ENCODE measurements around the gene GBE1.

The GBE1 gene

DNA sequence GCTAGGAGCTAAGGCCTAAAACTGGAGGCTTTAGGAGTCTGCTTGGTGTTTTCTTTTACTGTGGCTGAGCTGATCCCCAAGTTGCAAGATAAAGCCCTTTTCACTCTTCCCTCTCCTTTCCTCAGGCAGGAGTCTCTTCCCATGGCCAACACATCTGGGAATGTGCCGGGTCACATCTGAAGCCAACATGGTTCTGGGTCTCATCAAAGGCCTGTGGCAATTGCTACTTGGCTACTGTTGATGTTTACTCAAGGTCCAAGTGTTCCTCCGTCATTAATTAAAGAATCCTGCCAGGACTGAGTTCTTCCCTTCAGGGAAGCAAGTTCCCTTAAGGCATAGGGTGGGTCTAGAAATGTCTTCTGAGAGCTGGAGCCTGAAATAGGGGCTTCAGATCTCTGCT is 230.2 kb downstream of the GBE1 start:
- TF ChIP-seq, protein P1, sequence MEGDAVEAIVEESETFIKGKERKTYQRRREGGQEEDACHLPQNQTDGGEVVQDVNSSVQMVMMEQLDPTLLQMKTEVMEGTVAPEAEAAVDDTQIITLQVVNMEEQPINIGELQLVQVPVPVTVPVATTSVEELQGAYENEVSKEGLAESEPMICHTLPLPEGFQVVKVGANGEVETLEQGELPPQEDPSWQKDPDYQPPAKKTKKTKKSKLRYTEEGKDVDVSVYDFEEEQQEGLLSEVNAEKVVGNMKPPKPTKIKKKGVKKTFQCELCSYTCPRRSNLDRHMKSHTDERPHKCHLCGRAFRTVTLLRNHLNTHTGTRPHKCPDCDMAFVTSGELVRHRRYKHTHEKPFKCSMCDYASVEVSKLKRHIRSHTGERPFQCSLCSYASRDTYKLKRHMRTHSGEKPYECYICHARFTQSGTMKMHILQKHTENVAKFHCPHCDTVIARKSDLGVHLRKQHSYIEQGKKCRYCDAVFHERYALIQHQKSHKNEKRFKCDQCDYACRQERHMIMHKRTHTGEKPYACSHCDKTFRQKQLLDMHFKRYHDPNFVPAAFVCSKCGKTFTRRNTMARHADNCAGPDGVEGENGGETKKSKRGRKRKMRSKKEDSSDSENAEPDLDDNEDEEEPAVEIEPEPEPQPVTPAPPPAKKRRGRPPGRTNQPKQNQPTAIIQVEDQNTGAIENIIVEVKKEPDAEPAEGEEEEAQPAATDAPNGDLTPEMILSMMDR (IDR thresholded peaks at IDR 0.05; ENCODE audit: low read length, missing control alignments) = no peak
- no peak for DNase-seq (ENCODE audit: low read depth)
- H3K4me3 ChIP-seq (replicated peaks; ENCODE audit: low read depth, low read length) = no peak overlapping the region

DNA sequence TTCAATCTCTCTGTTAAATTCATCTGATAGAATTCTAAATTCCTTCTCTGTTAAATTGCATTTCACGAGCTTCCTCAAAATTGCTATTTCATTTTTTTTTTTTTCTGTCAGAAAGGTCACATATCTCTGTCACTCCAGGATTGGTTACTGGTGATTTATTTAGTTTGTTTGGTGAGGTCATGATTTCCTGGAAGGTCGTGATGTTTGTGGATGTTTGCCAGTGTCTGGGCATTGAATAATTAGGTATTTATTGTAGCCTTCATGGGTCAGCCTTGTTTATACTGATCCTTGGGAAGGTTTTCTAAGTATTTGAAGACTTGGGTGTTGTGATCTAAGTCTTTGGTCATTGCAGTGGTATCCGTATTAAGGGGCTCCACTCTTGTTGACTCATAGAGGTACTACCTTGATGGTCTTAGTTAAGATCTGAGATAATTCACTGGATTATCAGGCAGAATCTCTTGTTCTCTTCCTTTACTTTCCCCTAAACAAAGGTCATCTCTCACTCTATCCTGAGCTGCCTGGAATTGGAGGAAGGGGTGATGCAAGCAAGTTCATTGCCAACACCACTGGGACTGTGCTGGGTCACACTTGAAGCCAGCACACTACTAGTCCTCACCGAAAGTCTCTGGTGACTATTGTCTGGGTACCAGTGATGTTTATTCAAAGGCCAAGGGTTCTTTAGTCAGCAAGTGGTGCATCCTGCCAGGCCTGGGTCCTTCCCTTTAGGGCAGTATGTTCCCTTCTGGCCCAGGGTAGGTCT is 231.1 kb downstream of the GBE1 start:
- no peak for DNase-seq (ENCODE audit: low read depth)
- TF ChIP-seq, protein P1 (IDR thresholded peaks at IDR 0.05; ENCODE audit: low read length, missing control alignments) = no peak

DNA sequence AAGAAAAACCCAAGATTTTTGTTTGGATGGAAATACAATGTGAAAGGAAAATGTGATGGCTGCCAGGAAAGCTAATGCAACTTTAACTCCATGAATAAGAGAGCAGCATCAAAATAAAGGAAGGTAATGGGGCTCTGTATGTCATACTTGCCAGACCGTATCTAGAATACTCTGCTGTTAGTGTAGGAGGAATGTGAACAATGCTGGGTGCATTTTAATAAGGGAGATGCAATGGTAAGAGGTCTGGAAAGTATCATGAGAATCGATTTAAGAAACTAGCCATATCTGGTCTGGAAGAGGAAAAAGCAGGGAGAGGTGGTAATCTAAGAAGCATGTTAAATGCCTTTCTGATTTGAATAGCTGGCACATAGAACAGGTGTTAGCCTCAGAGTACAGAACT is 239.6 kb downstream of the GBE1 start:
- no peak overlapping the region for H3K4me3 ChIP-seq (replicated peaks; ENCODE audit: low read depth, low read length)
- DNase-seq (ENCODE audit: low read depth) = no peak
- TF ChIP-seq, protein P1 (IDR thresholded peaks at IDR 0.05; ENCODE audit: low read length, missing control alignments) = no peak

More for the DNA sequence above, 231.1 kb downstream of the GBE1 start:
- no peak overlapping the region for H3K4me3 ChIP-seq (replicated peaks; ENCODE audit: low read depth, low read length)

DNA sequence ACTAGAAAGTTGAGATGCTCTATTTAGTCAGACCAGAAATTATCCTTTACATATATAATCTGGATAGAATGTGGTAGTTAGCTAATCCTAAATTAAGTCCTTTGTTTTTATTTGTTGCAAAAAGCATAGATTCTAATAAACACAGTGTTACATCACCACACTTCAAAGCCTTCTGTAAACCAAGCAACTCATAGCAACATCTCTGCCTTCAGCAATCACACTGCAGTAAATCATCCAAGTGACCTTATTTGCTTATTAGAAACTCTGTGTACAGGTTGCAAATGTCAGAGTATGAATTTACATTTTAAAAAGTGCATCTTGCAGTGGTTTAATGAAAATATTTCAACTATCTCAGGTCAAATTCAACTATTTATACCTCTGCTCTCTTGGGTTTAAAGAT is 242.5 kb downstream of the GBE1 start:
- DNase-seq (ENCODE audit: low read depth) = no peak
- no peak overlapping the region for H3K4me3 ChIP-seq (replicated peaks; ENCODE audit: low read depth, low read length)
- TF ChIP-seq, protein P1 (IDR thresholded peaks at IDR 0.05; ENCODE audit: low read length, missing control alignments) = no peak

DNA sequence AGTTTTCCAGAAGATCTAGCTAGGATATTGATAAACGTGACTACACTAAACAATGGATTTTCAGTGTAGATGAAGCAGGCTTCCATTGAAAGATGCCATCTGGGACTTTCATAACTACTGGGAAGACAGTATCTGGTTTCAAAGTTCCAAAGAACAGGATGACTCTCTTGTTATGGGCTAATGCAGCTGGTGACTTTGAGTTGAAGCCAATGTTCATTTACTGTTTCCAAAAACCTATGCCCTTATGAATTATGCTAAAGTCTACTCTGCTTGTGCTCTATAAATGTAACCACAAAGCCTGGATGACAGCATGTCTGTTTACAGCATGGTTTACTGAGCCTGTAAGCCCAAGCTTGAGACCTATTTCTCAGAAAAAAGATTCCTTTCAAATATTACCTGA is 245.4 kb downstream of the GBE1 start:
- TF ChIP-seq, protein P1 (IDR thresholded peaks at IDR 0.05; ENCODE audit: low read length, missing control alignments) = no peak
- no peak for DNase-seq (ENCODE audit: low read depth)
- no peak overlapping the region for H3K4me3 ChIP-seq (replicated peaks; ENCODE audit: low read depth, low read length)

DNA sequence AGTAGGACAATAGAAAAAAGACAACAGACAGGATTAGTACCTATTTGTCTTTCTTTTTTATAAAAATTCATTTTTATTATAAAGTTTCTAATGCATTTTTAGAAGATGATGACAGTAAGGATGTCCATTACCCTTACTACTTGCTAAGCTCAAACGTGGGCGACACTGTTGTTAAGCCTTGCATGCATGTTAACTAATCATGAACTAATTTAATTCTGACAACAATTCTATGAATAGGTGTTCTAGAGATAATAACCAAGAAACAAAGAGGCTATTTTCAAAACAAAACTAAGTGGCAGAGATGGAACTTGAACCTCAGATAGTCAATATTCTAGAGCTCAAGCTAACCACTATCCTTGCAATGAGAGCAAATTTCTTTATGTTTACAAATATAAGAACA is 247.9 kb downstream of the GBE1 start:
- no peak for DNase-seq (ENCODE audit: low read depth)
- no peak overlapping the region for H3K4me3 ChIP-seq (replicated peaks; ENCODE audit: low read depth, low read length)
- TF ChIP-seq, protein P1 (IDR thresholded peaks at IDR 0.05; ENCODE audit: low read length, missing control alignments) = no peak

DNA sequence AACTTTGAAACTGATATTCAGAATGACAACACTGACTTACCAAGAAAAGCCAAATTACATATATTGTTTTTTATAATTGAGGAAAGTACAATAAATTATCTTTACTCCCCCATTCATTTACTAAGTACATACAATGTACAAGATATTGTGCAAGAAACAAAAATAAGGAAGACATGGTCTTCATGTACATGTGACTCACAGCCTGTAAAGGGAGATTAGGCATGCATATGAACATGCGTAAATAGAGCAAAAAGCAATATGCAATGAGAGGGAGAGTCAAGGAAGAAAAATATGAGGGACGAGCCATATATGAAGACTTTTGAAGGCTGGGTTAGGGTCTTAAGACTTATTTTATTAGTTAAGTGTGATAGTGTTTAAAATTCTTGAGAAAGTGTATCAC is 258.4 kb downstream of the GBE1 start:
- TF ChIP-seq, protein P1 (IDR thresholded peaks at IDR 0.05; ENCODE audit: low read length, missing control alignments) = no peak
- H3K4me3 ChIP-seq (replicated peaks; ENCODE audit: low read depth, low read length) = no peak overlapping the region
- DNase-seq (ENCODE audit: low read depth) = no peak

All from fibroblast of pulmonary artery (primary cell).